Panc1 (cell line): Measurements from ENCODE around the gene SLC16A6.

ENCODE experiments used
- CTCF ChIP-seq: fragments of 450-650 bp; IDR thresholded peaks from 2 replicates; pipeline ENCODE4 v1.5.1; 2017; ENCODE audit warnings: mild to moderate bottlenecking
- POLR2AphosphoS5 ChIP-seq: IDR thresholded peaks from 2 replicates; pipeline ENCODE4 v1.6.1; 2012; ENCODE audit warnings: mild to moderate bottlenecking, low read depth, low read length, moderate library complexity
- SIN3A ChIP-seq: IDR thresholded peaks from 2 replicates; pipeline ENCODE4 v1.6.1; 2012; ENCODE audit warnings: low read depth, mild to moderate bottlenecking, low read length, moderate library complexity, borderline replicate concordance; ENCODE audit not compliant: insufficient read depth
- TCF7L2 ChIP-seq: IDR thresholded peaks from 2 replicates; pipeline ENCODE4 v1.6.1; 2011; ENCODE audit warnings: mild to moderate bottlenecking, low read depth, low read length, inconsistent platforms
- TF ChIP-seq, protein P1 (sequence below), 2 experiments: IDR thresholded peaks; 2 replicates each; pipeline ENCODE4 v1.6.1; 2011 to 2012; ENCODE audit warnings: low read depth in 2 of 2, control low read depth in 1 of 2, low read length in 1 of 2, mild to moderate bottlenecking in 1 of 2, moderate library complexity in 1 of 2; ENCODE audit not compliant: insufficient read depth in 1 of 2

- TF ChIP-seq CTCF, result no peak
- TF ChIP-seq, protein P1, sequence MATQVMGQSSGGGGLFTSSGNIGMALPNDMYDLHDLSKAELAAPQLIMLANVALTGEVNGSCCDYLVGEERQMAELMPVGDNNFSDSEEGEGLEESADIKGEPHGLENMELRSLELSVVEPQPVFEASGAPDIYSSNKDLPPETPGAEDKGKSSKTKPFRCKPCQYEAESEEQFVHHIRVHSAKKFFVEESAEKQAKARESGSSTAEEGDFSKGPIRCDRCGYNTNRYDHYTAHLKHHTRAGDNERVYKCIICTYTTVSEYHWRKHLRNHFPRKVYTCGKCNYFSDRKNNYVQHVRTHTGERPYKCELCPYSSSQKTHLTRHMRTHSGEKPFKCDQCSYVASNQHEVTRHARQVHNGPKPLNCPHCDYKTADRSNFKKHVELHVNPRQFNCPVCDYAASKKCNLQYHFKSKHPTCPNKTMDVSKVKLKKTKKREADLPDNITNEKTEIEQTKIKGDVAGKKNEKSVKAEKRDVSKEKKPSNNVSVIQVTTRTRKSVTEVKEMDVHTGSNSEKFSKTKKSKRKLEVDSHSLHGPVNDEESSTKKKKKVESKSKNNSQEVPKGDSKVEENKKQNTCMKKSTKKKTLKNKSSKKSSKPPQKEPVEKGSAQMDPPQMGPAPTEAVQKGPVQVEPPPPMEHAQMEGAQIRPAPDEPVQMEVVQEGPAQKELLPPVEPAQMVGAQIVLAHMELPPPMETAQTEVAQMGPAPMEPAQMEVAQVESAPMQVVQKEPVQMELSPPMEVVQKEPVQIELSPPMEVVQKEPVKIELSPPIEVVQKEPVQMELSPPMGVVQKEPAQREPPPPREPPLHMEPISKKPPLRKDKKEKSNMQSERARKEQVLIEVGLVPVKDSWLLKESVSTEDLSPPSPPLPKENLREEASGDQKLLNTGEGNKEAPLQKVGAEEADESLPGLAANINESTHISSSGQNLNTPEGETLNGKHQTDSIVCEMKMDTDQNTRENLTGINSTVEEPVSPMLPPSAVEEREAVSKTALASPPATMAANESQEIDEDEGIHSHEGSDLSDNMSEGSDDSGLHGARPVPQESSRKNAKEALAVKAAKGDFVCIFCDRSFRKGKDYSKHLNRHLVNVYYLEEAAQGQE (IDR thresholded peaks at IDR 0.05; ENCODE audit: insufficient read depth in 1 of 2, low read depth in 2 of 2, low read length in 1 of 2), result no peak
- no peak for TF ChIP-seq POLR2AphosphoS5
- no peak for TF ChIP-seq TCF7L2
- TF ChIP-seq SIN3A, result no peak; the same call in 1 of the 2 replicates
These were observed at the start of gene SLC16A6, which contains the start of gene ARSG for GRCh38 chr17:68290955-68291835.
